Bronchial epithelial cell (primary cell): ENCODE results near the gene SULT1C3. TPM values are rescaled to one million over a fixed set of nuclear protein-coding genes. Genes with fewer than 3 reads are reported as not detected.
A peak's percentile ranks its signal among the peaks of the same experiment; 100 is the strongest.

ENCODE experiments used
- DNase-seq: peaks from one replicate; pipeline ENCODE4 v3.0.0-alpha.2; 2010; ENCODE audit warnings: low read depth
- FAIRE-seq: peaks from 2 replicates; lab custom pipeline; 2011; peaks lifted over from hg19 to GRCh38; lab: Jason Lieb, UNC
- H3K27me3 ChIP-seq: 2 replicates; pipeline ENCODE4 v1.5.1; 2011; ENCODE audit warnings: low read length; ENCODE audit not compliant: control insufficient read depth, insufficient read depth
- H3K36me3 ChIP-seq: 2 replicates; pipeline ENCODE4 v1.5.1; 2011; ENCODE audit warnings: low read length; ENCODE audit not compliant: control insufficient read depth, insufficient read depth
- H3K4me3 ChIP-seq: 2 replicates; pipeline ENCODE4 v1.5.1; 2011; ENCODE audit warnings: mild to moderate bottlenecking, low read depth, low read length, control low read depth
- CTCF ChIP-seq: IDR thresholded peaks from 2 replicates; pipeline ENCODE4 v1.5.1; 2011; ENCODE audit warnings: mild to moderate bottlenecking, moderate library complexity, low read length, control low read depth, inconsistent platforms; ENCODE audit not compliant: insufficient read depth, severe bottlenecking
- total RNA-seq: library from RNA; depleted of rRNA; stranded (reverse); fragments of >200 nt; gene quantifications from 2 replicates; pipeline ENCODE4 v1.2.1, GENCODE V29; 2014

Gene SULT1C3
- total RNA-seq, 1 donor from 2014 or later = not detected

GRCh38 chr2:108305901-108306300, 66.1 kb downstream of the SULT1C3 start:
- TF ChIP-seq CTCF = no peak

GRCh38 chr2:108309903-108310302, 70.1 kb downstream of the SULT1C3 start:
- DNase-seq (no peak), FAIRE-seq (no peak)
- peaks cover 1% of the 10 kb centered on the region for H3K27me3 ChIP-seq
- H3K36me3 ChIP-seq = no peaks in the 10 kb centered on the region
- TF ChIP-seq CTCF = no peak
- no peak overlapping the region for H3K4me3 ChIP-seq

More at GRCh38 chr2:108305901-108306300, 66.1 kb downstream of the SULT1C3 start:
- Histone ChIP-seq H3K27me3 (peaks cover 1% of the 10 kb centered on the region), H3K4me3 (no peak overlapping the region), H3K36me3 (no peaks in the 10 kb centered on the region)
- peak; percentile 11 for DNase-seq
- no peak for FAIRE-seq

Other genes with a start within 250 kb of the SULT1C3 start
- 0.13 TPM in 1 of 2 replicates, not detected in the other for gene SULT1C2, start 48.9 kb downstream of the SULT1C3 start, total RNA-seq
- not detected in 2 replicates for gene SULT1C4, start 138.0 kb downstream of the SULT1C3 start, total RNA-seq
- 9.0 and 10.1 TPM in 2 replicates for gene GCC2, start 209.2 kb downstream of the SULT1C3 start, total RNA-seq